ENCODE measurements around the gene HSD17B13. TPM values are rescaled to one million over a fixed set of nuclear protein-coding genes. Genes with fewer than 3 reads are reported as not detected.

The HSD17B13 gene
- total and polyA plus RNA-seq, 12 donors: 0.14 to 0.88 (median 0.33) TPM; not detected in 2

DNA sequence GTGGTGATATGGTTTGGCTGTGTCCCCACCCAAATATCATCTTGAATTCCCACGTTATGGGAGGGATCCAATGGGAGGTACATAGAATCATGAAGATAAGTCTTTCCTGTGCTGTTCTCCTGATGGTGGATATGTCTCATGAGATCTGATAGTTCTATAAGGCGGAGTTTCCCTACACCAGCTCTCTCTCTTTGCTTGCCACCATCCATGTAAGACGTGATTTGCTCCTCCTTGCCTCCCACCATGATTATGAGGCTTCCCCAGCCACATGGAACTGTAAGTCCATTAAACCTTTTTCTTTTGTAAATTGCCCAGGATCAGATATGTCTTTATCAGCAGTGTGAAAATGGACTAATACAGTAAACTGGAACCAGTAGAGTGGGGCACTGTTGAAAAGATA lies 39.5 kb downstream of the HSD17B13 start:
- no peak for DNase-seq
- Histone ChIP-seq H3K4me1 (replicated peaks in 1 of 2) (no peaks in the 10 kb centered on the region), H3K9me3 (replicated peaks in 1 of 3) (no peaks in the 10 kb centered on the region), H3K27me3 (no peaks in the 10 kb centered on the region), H3K27ac (no peak overlapping the region), H3K4me3 (no peak overlapping the region), H3K36me3 (replicated peaks in 1 of 2) (no peaks in the 10 kb centered on the region)
- TF ChIP-seq POLR2A (IDR thresholded peaks at IDR 0.05): no peak
- TF ChIP-seq, protein P1, sequence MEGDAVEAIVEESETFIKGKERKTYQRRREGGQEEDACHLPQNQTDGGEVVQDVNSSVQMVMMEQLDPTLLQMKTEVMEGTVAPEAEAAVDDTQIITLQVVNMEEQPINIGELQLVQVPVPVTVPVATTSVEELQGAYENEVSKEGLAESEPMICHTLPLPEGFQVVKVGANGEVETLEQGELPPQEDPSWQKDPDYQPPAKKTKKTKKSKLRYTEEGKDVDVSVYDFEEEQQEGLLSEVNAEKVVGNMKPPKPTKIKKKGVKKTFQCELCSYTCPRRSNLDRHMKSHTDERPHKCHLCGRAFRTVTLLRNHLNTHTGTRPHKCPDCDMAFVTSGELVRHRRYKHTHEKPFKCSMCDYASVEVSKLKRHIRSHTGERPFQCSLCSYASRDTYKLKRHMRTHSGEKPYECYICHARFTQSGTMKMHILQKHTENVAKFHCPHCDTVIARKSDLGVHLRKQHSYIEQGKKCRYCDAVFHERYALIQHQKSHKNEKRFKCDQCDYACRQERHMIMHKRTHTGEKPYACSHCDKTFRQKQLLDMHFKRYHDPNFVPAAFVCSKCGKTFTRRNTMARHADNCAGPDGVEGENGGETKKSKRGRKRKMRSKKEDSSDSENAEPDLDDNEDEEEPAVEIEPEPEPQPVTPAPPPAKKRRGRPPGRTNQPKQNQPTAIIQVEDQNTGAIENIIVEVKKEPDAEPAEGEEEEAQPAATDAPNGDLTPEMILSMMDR (IDR thresholded peaks at IDR 0.05): no peak
- intact Hi-C loops (cut with DNase I): no loop called here
- 40 to 72% (median 66%) methylated on average over 3 of the region's 3 CpGs for WGBS, 4 donors

DNA sequence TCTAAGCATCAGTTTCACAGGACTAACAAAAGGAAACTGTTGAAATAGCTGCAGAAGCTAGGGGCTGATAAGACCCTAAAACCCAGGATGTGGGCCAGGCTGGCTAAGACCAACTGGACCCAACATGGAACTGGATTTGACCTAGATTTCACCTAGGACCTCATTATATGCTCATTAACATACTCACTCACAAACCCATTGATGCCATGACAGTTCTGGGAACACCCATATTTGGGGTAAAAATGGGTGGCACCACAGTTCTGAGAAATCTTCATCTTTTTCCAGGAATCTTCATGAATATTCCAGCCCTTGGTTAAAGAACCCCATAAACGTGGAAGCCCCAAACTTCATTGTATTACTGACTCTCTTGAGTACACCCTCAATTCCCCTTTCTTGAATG lies 41.1 kb downstream of the HSD17B13 start:
- no peak for DNase-seq
- Histone ChIP-seq H3K27ac (no peak overlapping the region), H3K9me3 (replicated peaks in 1 of 3) (no peaks in the 10 kb centered on the region), H3K27me3 (no peaks in the 10 kb centered on the region), H3K4me1 (replicated peaks in 1 of 2) (no peaks in the 10 kb centered on the region), H3K4me3 (no peak overlapping the region), H3K36me3 (replicated peaks in 1 of 2) (no peaks in the 10 kb centered on the region)
- 33 to 74% (median 50%) methylated on average over 1 of the region's 1 CpG for WGBS, 4 donors
- TF ChIP-seq POLR2A (IDR thresholded peaks at IDR 0.05): no peak
- TF ChIP-seq, protein P1 (IDR thresholded peaks at IDR 0.05): no peak
- intact Hi-C loops (cut with DNase I): no loop called here

DNA sequence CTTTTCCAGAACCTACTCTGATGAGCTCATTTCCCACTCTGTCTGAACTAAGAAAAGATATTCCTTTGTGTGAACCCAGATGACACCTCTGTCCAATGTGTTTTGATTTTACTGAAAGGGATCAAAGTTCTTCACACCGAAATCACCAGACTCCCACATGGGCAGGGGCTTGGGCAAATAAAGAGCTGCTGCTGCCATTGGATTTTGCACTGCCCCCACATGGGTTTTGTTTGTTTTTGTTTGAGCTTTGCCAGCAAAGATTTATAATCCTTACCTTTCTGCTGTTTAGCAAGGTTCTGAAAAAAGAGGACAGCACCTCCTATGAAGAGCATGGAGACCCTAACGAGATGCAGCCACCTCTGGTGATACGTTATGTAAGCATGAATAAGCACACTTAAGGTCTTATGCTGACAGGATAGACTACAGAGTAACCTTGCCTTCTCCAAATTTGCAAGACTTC lies 44.3 kb downstream of the HSD17B13 start:
- WGBS, 4 donors: 46 to 63% (median 55%) methylated on average over 3 of the region's 3 CpGs
- Histone ChIP-seq H3K4me1 (replicated peaks in 1 of 2) (no peaks in the 10 kb centered on the region), H3K9me3 (replicated peaks in 1 of 3) (no peaks in the 10 kb centered on the region), H3K27ac (no peak overlapping the region), H3K4me3 (no peak overlapping the region), H3K36me3 (replicated peaks in 1 of 2) (no peaks in the 10 kb centered on the region), H3K27me3 (no peaks in the 10 kb centered on the region)
- TF ChIP-seq POLR2A (IDR thresholded peaks at IDR 0.05): no peak
- TF ChIP-seq, protein P1 (IDR thresholded peaks at IDR 0.05): no peak
- intact Hi-C loops (cut with DNase I): loop anchor here in 1 of 2 donors (10.0 kb wide), 1 partner anchor 186 kb away; no protein-coding TSS in a partner anchor
- no peak for DNase-seq

DNA sequence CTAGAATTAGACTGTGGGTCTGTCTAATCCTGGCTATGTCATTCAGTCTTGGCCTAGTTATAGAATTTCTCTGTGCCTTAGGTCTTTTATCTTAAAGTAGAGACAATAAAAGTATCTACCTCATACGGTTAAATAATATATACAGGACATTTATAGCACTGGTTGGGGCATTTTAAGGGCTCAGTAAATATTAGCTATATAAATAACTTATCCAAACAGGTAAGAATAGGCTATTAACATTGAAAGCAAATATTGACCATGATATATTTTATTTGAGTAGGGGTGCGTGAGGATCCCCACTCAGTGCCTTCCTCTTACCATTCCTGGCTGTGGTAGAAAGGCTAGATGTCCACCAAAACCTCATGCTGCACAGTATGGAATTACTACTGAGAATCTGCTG lies 47.4 kb downstream of the HSD17B13 start:
- H3K36me3 ChIP-seq (replicated peaks in 1 of 2): no peaks in the 10 kb centered on the region
- TF ChIP-seq, protein P1 (IDR thresholded peaks at IDR 0.05): no peak
- TF ChIP-seq POLR2A (IDR thresholded peaks at IDR 0.05): no peak
- no peaks in the 10 kb centered on the region for H3K27me3 ChIP-seq
- H3K9me3 ChIP-seq (replicated peaks in 1 of 3): no peaks in the 10 kb centered on the region
- no peak overlapping the region for H3K4me3 ChIP-seq
- no peaks in the 10 kb centered on the region for H3K4me1 ChIP-seq (replicated peaks in 1 of 2)
- intact Hi-C loops (cut with DNase I): loop anchor here in 1 of 2 donors (10.0 kb wide), 1 partner anchor 189 kb away; no protein-coding TSS in a partner anchor
- no peak for DNase-seq
- H3K27ac ChIP-seq: no peak overlapping the region
- 82 to 100% (median 95%) methylated on average over 2 of the region's 2 CpGs for WGBS, 4 donors
